HG02763 (cell line): ENCODE data around the gene TOPBP1.
"Not testable (repeated sequence)": the region's sequence is repeated elsewhere in the genome, so short reads cannot be mapped to it uniquely, and the experiment has no call there.

ENCODE experiments used
- ATAC-seq: cut with Tn5 transposase; IDR thresholded peaks from one replicate; pipeline ENCODE4 v1.9.1; 2021; ENCODE audit warnings: mild to moderate bottlenecking, moderate library complexity; ENCODE audit not compliant: unreplicated experiment

The TOPBP1 gene

GRCh38 chr3:133573054-133573628, 88.6 kb downstream of the TOPBP1 start:
- peak; percentile 78 for ATAC-seq

GRCh38 chr3:133572158-133573053, 89.3 kb downstream of the TOPBP1 start:
- ATAC-seq, result peak; percentile 16

- no peak for ATAC-seq
These were observed 90.8 kb downstream of the TOPBP1 start for GRCh38 chr3:133570937-133571320.

GRCh38 chr3:133570139-133570936, 91.4 kb downstream of the TOPBP1 start:
- ATAC-seq, result no peak

GRCh38 chr3:133568294-133569014, 93.3 kb downstream of the TOPBP1 start:
- no peak for ATAC-seq

- ATAC-seq, result no peak
These were observed 97.9 kb downstream of the TOPBP1 start for GRCh38 chr3:133563816-133564215.

GRCh38 chr3:133563186-133563591, 98.6 kb downstream of the TOPBP1 start:
- ATAC-seq, result no peak

- no peak for ATAC-seq
These were observed 99.4 kb downstream of the TOPBP1 start for GRCh38 chr3:133562376-133562775.

GRCh38 chr3:133561679-133562078, 100.1 kb downstream of the TOPBP1 start:
- ATAC-seq, result no peak

GRCh38 chr3:133551589-133551988, 110.2 kb downstream of the TOPBP1 start:
- ATAC-seq, result not testable (repeated sequence)
